GM19452 (cell line): ENCODE data around the gene WDR37.
"Not testable (repeated sequence)": the region's sequence is repeated elsewhere in the genome, so short reads cannot be mapped to it uniquely, and the experiment has no call there.

Source experiments
- ATAC-seq: cut with Tn5 transposase; IDR thresholded peaks from one replicate; pipeline ENCODE4 v1.9.1; 2021; ENCODE audit not compliant: unreplicated experiment

Gene WDR37

DNA sequence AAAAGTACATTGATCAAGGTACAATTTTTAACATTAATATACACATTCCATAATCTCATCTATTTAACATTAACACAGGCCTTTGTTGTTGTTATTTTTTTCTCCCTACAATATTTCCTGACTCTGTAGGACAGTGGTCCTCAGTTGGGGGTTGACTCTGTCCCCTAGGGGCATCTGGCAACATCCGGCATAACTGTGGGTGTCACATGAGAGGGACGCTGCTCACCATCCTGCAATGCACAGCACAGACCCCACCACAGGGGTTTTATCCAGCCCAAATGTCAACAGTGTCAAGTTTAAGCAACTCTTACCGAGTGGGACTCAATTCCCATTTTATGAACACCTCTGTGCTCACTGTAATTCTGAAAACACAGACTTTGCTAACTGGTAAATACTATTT lies 16.1 kb upstream of the WDR37 start:
- no peak for ATAC-seq

DNA sequence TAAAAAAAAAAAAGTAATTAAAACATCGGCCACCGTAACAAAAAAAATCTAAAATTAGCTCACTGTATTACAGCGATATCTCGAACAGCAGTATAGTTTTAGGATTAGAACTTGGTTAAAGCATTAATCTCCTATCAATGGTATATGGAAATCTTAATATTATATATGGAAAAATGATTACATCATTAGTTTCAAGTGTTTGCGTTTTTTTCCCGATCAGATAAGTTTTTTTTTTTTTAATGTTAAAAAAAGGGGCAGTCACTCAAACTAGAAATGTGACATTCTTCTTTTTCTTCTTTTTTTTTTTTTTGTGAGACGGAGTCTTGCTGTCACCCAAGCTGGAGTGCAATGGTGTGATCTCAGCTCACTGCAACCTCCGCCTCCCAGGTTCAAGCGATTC lies 14.7 kb upstream of the WDR37 start:
- ATAC-seq = no peak

DNA sequence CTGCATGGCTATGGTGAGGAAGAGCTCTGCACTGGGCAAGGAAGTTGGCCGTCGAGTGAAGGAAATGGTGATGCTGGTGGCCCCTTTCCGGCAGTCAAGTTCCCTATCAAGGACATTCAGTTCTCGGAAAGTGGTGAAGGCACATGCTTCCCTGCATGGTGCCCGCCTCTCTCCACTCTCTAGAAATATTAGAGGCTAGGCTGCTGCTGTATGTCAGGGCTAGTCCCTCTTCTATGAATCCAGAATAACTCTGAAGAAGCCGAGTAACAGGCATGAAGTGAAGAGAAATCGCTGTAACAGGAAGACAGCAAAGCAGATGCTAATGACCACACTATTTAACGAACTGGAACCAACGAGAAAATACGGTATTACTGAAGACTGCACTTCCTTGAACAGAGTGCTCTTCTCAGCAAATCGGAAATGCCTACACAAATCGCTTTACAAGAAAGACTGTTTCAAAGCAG lies 12.6 kb upstream of the WDR37 start:
- peak; percentile 67 for ATAC-seq

DNA sequence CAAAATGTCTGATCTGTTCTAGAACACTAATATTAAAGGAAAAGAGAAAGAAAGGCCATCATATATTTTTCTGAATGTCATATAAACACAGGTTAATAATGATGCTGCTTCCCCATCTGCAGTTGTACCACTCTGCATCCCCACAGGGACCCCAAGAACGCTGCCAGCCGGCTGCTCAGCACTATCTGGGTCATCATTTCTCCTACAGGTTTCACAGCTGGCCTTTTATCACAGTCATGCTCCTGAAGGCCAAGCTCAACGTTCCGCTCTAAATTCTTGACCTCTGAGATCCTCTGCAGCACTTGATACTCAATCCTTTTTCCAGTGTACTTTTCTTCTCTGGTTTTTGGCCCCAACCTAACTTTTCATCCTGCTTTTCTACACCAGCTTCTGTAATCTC lies 12.0 kb upstream of the WDR37 start:
- ATAC-seq = no peak

DNA sequence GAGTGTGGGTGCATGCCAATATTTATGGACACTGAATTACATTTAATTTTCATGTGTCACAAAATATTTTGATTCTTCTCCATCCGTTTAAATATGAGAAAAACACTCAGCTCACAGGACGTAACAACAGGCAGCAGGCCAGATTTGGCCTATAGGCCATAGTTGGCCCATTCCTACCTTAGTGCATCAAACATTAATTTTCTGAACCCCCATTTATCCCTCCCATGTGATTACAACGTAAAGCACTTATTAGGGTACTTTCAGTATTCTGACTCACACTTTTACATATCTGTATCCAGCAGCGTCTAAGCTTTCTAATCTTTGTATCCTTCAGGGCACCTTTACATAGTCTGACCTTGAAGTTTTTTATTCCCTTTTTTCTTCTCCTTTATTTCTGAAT lies 11.2 kb upstream of the WDR37 start:
- no peak for ATAC-seq

DNA sequence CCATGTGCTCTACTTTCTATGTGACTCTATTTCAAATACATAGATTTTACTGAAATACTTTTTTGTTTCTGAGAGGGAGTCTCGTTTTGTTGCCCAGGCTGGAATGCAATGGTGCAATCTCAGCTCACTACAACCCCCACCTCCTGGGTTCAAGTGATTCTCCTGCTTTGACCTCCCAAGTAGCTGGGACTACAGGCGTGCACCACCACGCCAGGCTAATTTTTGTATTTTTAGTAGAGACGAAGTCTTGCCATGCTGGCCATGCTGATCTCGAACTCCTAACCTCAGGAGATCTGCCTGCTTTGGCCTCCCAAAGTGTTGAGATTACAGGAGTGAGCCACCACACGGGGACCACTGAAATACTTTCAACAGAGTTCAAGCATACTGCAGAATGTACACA lies 10.8 kb upstream of the WDR37 start:
- no peak for ATAC-seq

DNA sequence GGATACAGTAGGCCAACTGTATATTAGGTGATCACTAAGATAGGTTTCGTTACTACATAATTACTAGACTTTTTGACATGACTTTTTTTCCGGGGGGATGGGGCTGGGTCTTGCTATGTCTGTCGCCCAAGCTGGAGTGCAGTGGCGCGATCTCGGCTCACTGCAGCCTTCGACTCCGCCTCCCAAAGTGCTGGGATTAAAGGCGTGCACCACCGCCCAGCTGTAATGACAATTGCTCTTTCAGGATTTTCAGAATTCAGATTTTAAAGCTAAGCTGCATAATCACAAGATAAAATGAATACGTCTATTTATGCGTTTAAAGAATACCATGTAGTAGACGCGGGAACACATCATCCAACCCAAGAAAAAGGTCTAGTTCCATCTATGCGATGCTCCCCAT lies 8.2 kb upstream of the WDR37 start:
- no peak for ATAC-seq

DNA sequence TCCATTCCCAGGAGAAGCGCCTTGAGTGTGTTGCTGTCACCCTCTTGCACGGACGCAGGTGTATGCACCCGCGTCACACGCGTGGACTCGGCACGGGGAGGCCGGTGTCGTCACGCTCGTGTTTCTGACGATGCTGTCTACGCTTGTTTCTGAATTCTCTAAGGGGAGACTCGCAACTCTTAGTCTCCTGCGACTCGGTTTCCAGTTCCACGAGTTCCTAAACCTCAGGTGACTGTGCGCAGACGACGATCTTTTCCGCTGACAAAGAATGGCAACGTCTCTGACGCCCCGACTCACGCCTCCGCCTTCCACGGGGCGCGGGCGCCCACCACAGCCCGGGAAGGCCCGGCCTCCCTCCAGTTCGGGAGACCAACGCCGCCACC lies 7.8 kb upstream of the WDR37 start:
- no peak for ATAC-seq

DNA sequence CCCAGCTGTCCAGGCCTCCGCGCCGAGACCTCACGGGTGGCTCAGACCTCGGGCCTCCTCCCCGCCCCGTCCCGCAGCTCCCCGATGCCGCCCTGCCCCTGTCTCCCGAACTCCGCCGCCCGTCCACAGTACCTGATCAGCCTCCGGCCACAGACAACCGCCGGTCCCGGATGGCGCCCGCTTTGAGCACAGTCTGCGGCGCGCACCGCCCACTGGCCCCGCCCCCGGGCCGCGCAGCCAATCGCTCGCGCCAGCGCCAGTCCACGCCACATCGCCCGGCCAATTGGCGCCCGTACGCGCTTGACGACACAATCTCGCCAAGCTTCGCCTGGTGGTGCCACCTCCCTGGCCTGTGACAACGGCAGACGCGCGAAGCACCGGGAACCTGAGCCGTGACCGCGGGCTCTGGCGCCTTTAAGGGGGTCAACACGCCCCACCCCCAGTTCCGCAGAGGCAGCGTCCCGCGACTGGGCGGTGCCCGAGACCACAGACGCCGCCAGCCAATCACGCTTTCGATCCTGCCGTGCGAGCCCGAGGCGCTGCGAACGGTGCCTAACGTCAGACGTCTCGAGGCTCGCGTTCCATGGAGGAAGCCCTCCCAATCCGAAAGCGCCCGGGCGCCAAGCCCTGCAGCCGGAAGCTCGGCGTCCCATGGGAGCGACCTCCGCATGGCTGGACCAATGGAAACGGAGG lies 7.3 kb upstream of the WDR37 start, which contains the start of gene IDI1:
Gene IDI1, minus strand, starts transcription at position 388 of the 693 bp plus-strand sequence. Its CDS starts 116 bp downstream, at position 272.
- peak; percentile 85 for ATAC-seq

DNA sequence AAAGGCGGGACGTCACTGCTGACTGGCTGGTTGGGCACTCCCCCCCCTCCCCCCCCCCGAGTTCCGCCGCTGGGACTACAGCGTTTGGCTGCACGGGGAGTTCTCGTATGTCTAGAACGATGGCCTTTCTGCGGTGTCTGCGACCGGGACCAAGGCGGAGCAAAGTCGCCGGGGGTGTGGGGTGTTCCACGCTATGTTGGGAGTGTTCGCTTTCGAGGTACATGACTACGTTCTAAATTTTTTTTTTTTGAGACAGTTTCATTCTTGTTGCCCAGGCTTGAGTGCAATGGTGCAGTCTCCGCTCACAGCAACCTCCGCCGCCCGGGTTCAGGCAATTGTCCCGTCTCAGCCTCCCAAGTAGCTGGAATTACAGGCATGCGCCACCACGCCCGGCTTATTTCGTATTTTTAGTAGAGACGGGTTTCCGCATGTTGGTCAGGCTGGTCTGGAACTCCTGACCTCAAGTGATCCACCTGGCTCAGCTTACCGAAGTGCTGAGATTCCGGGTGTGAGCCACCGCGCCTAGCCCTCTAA lies 6.7 kb upstream of the WDR37 start:
- no peak for ATAC-seq

DNA sequence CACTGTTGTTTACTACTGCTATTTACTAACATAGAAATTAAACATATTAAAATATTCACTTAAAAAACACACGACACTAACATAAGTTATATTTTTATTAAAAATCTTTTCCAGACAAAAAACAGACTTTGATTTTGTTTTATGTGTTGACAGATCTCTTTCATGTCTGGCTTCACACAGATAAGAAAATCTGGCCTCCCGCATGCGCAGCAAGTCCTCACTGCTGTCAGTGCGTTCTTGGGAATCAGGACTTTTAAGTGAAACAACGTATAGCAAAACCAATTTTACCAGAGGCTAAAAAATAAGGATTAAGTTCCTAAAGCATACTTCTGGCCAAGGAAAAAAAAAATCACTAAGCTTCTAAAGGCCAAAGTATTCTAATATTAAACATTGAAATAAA lies 6.0 kb upstream of the WDR37 start:
- no peak for ATAC-seq

DNA sequence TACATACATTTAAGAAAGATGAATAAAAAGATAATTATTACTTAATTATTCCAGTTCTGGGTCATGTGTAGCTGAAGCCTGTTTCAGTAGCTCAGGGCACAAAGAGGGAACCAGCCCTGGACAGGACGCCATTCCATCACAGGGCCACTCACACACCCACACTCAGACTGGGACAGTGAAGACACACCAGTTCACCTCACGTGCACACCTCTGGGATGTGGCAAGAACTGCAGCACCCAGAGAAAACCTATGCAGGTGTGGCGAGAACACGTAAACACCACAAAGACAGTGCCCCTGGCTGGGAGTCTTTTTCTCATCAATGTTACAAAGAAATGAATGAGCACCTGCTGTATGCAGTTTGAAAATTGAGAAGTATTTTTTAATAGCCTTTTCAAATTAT lies 5.6 kb upstream of the WDR37 start:
- ATAC-seq = no peak

DNA sequence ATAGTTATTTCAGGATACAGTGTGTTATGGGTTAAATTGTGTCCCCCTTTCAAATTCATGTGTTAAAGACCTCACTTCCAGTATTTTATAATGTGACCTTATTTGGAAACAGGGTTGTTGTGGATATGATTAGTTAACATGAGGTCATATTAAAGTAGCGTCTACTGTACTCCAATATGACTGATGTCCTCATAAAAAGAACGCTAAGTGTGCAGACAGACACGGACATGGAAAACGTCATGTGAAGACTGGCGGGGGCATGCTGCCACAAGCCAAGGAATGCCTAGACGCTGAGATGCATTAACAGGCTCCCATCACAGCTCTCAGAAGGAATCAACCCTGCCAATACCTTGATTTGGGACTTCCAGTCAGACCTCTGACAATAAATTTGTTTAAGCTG lies 1.5 kb upstream of the WDR37 start:
- ATAC-seq = no peak

DNA sequence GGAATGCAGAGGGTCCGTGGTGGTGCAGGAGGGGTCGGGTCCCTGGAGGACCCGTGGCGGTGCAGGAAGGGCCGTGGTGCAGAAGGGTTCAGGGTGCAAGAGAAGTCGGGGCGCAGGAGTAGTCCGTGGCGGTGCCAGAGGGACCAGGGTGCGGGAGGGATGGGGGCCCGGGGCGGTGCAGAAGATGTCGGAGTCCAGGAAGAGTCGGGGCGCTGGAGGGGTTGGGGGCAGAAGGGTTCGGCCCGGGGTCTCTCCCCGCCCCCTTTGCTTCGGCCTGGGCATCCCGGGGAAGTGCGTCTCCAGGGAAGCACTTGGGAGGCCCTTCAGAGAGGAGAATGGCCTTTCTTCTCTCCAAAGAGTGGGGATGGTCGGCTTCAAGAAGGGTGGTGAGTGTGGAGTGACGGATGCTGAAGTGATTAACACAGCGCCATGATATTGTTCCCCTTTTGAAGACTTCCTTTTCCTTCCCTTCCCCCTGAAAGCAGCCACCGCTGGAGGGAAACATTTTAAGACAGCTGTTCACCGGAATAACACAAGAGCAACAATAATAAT lies 997 bp downstream of the WDR37 start:
- no peak for ATAC-seq

DNA sequence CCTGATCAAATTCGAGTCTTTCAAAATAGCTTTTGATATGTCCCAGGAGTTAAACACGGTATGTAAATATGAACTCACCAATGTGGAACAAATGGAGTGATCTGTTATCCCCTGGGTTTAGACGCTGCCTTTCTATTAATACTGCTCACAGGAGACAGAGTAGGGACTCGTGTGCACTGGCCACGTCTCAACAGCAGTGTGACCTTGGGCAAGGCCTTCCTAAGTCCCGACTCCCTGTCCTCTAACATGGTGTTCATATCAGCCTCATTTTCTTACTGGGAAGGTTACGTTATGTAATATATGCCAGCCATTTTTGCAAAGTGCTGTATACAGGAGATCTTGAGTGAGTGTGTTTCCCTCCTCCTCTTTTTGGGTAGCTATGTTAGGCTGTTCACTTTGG lies 1.8 kb downstream of the WDR37 start:
- no peak for ATAC-seq

DNA sequence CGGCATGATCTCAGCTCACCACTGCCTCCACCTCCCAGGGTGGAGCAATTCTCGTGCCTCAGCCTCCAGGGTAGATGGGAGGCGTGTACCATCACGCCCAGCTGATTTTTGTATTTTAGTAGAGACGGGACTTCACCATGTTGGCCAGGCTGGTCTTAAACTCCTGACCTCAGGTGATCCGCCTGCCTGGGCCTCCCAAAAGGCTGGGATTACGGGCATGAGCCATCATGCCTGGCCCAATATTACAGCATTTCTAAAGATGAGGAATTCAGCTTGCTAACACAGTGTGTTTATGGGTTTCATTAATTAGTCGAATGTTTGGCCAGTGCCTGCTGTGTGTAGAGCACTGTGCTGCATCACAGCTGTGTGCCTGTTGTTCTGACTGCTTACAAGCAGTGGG lies 3.7 kb downstream of the WDR37 start:
- no peak for ATAC-seq

DNA sequence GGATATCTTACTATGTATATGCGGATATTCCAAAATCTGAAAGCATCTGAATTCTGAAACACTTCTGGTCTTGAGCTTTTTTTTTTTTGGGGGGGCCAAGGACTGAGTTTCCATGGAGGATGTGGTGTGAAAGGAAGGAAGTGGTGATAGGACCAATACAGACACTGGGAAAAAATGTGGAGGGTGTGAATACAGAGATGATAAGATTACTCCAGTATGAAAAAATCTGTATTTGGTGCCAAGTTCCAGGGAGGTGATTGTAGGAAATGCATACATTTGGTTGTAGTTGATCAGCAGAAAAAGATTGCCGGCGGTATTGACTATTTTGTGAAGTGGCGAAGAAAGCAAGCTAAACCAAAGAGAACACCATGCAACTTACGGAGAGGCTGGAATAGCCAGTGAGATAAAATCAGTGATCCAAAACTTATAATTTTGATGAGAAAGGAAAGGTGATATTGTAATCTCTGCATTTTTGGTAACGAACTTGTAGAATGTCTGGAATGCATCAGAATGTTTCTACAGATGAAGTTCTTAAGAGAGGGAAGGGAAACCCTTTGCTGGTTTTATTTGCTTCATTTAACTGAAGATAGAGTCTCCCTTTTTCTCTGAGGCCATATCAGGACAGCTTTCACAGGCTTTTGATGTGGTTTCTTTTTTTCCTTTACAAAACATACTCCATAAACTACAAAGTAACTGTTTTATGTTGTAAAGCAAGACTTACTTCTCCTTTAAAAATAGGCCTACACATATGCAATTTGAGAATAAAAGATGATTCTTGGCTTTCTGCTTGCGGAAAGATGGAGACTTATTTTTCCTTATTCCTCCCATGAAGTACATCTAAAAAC lies 6.0 kb downstream of the WDR37 start:
- no peak for ATAC-seq

DNA sequence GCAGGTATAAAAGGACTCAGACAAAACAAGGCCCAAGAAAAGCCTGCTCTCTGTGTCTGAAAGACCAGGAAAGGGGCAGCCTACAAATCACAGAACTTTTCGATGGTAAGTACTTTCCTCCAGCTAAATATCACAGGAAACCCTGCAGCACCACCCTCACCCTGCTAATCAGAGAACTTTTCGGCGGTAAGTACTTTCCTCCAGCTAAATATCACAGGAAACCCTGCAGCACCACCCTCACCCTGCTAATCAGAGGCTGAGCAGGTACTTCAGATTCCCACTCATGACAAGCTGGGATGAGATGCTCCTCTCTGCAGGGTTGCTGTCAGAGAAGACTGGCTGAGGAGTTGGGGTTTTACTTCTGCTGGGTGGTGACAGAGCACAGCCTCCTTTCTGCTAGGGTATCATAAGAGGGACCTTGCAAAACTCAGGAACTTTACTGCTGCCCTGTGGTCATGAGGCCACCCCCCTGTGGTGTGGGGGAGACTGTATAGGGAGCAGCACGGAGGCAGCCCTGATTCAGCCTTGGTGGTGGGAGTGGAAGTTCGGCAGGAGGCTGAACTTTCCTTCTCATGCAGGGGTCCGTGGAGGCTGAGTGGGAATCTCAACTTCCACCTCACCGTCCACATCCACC lies 7.2 kb downstream of the WDR37 start:
- ATAC-seq = no peak

DNA sequence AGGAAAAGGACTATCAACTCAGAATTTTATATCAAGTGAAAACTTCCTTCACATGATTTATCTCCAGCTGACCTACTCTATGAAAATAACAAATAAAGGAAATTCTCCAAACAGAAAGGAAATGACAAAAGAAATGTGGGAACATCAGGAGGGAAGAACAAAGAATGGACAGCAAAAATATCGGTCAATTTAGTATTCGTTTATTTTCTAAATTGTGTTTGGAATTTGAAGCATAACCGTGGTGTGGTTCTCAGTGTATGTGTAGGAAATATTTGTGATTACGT lies 8.7 kb downstream of the WDR37 start:
- no peak for ATAC-seq

DNA sequence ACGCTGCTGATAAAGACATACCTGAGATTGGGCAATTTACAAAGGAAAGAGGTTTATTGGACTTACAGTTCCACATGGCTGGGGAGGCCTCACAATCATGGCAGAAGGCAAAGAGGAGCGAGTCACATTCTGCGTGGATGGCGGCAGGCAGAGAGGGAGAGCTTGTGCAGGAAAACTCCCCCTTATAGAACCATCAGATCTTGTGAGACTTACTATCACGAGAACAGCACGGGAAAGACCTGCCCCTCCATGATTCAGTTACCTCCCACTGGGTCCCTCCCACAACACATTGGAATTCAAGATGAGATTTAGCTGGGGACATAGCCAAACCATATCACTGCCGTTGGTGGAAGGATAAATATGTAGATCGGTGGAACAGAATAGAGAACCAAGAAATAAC lies 10.5 kb downstream of the WDR37 start:
- ATAC-seq = not testable (repeated sequence)
